ENCODE results near the gene NPTX2.

DNA sequence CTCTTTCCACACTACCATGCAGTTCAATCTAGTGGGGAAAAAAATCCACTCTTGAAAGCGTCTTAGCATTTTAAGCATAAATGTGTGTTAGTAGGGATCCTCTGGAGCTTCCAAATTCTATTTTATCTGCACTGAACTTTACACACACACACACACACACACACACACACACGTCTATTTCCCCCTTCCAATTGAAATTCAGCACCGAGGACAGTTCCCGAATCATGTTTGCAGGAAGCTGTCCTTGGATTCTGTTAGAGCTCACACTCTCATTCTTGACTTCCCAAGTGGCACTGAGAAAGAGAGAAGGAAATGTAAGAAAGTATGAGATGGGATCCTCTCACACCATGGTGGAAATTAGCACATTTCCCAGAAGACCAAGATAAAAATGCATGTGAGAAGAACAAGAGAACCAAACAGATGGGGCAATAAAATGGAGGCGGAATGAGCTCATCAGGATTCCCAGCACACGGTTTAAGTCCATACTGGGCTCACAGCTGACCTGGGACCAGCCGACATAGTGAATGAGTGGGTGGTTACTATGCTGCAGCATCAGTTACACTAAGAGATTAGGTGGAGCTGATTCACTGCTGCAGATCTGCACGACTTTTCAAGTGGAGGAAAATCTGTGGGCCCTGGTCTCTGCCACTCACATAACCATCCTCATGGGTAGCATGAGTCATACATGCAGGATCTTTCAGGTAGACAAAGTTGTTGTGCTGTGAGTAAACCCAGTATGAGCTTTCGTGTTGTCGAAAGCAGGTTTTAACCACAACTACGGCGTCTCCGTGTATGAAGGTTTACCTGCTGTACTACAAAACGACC lies 3.3 kb upstream of the NPTX2 start:
- TF ChIP-seq CTCF (IDR thresholded peaks at IDR 0.05; ENCODE audit: borderline replicate concordance, extremely low read depth, low read length, poor library complexity, severe bottlenecking) (no peak), EZH2 (IDR thresholded peaks at IDR 0.05; ENCODE audit: borderline replicate concordance, low read depth, low read length, severe bottlenecking) (no peak)
